ENCODE data around the gene SPOCK1.

GRCh38 chr5:137231540-137231939, 267.6 kb downstream of the SPOCK1 start:
- TF ChIP-seq CTCF (IDR thresholded peaks at IDR 0.05), result no peak
- no peak for TF ChIP-seq POLR2A (IDR thresholded peaks at IDR 0.05)

Measured in Peyer's patch (tissue), 4 donors.